Body of pancreas (tissue), 4 donors: ENCODE measurements around the gene CDKL5. TPM values are rescaled to one million over a fixed set of nuclear protein-coding genes. Genes with fewer than 3 reads are reported as not detected.

ENCODE experiments used
- ATAC-seq: fragments of 150-250 bp; one replicate; pipeline ENCODE4 v1.9.1; 2016
- DNase-seq, 4 donors: peaks; one replicate each; pipeline ENCODE4 v3.0.0-alpha.2; 2019
- H3K27ac ChIP-seq, 4 donors: fragments of 200-600 bp; sonication (generic); 1 replicate in 3 of 4; 2 replicates in 1 of 4; pipeline versions ENCODE4 v1.5.1 to v1.6.1; 2016 to 2019; ENCODE audit warnings: mild to moderate bottlenecking in 1 of 4, mixed read lengths in 1 of 4, moderate library complexity in 1 of 4
- H3K27me3 ChIP-seq, 2 donors: fragments of 200-600 bp; sonication (generic); one replicate each; pipeline ENCODE4 v1.6.0; 2016; ENCODE audit warnings: mild to moderate bottlenecking in 1 of 2
- H3K36me3 ChIP-seq, 2 donors: fragments of 200-600 bp; sonication (generic); replicated peaks in 1 of 2; 2 replicates each; pipeline ENCODE4 v1.5.1; 2016; ENCODE audit warnings: low read depth in 2 of 2; ENCODE audit not compliant: insufficient read depth in 1 of 2
- H3K4me1 ChIP-seq: fragments of 200-600 bp; sonication (generic); one replicate; pipeline ENCODE4 v1.6.0; 2016
- H3K4me3 ChIP-seq, 2 donors: fragments of 200-600 bp; sonication (generic); 1 replicate in 1 of 2; 2 replicates in 1 of 2; pipeline ENCODE4 v1.5.1; 2016 to 2019
- H3K9me3 ChIP-seq, 3 donors: fragments of 200-600 bp; sonication (generic); 1 replicate in 2 of 3; 2 replicates in 1 of 3; pipeline ENCODE4 v1.5.1; 2016
- CTCF ChIP-seq, 7 experiments: fragments of 450-650 bp in 4 of 7; fragments of 200-600 bp in 3 of 7; sonication (generic) in 3 of 7; IDR thresholded peaks; one replicate each; pipeline ENCODE4 v1.5.1; 2016 to 2019; ENCODE audit warnings: antibody characterized with exemption in 7 of 7
- POLR2A ChIP-seq, 3 donors: fragments of 450-650 bp; IDR thresholded peaks; one replicate each; pipeline ENCODE4 v1.6.1; 2016; ENCODE audit warnings: antibody characterized with exemption in 3 of 3, mild to moderate bottlenecking in 2 of 3
- WGBS, 2 donors: methylation state at CpG; one replicate each; pipeline ENCODE4 v1.1.5; 2017; 5-methylcytosine and 5-hydroxymethylcytosine counted together
- intact Hi-C: fragments of 100-400 bp; cut with DNase I; formaldehyde crosslinking; loops from one replicate; pipeline ENCODE4 v1.15.1; 2023
- total RNA-seq, 2 donors: library from RNA; depleted of rRNA; stranded (reverse); fragments of >200 nt; gene quantifications; one replicate each; pipeline ENCODE4 v1.1.0, GENCODE V29; 2016

CDKL5 gene
- total RNA-seq, 2 donors from 2014 or later, result 3.6 to 5.7 TPM

- Histone ChIP-seq H3K9me3 (no peaks in the 10 kb centered on the region), H3K27ac (no peak overlapping the region), H3K36me3 (no peaks in the 10 kb centered on the region), H3K27me3 (no peaks in the 10 kb centered on the region), H3K4me3 (no peak overlapping the region), H3K4me1 (no peaks in the 10 kb centered on the region)
- intact Hi-C loops, result no loop called here
- ATAC-seq (no peak), DNase-seq (no peak)
- 62 to 70% methylated on average over 2 of the region's 2 CpGs for WGBS, 2 donors
- TF ChIP-seq POLR2A (IDR thresholded peaks at IDR 0.05) (no peak), CTCF (IDR thresholded peaks at IDR 0.05) (no peak)
Observed at GRCh38 chrX:18434896-18435295, 9.5 kb downstream of the CDKL5 start.

GRCh38 chrX:18436017-18436416 lies 10.6 kb downstream of the CDKL5 start:
- ATAC-seq, result no peak
- TF ChIP-seq CTCF (IDR thresholded peaks at IDR 0.05) (no peak), POLR2A (IDR thresholded peaks at IDR 0.05) (no peak)
- Histone ChIP-seq H3K9me3 (no peaks in the 10 kb centered on the region), H3K27me3 (no peaks in the 10 kb centered on the region), H3K27ac (no peak overlapping the region), H3K4me3 (no peak overlapping the region), H3K4me1 (no peaks in the 10 kb centered on the region), H3K36me3 (no peaks in the 10 kb centered on the region)
- DNase-seq, result no peak
- 81% methylated on average over 1 of the region's 1 CpG; no CpG with 5 or more reads in 1 of the 2 donors for WGBS, 2 donors
- intact Hi-C loops, result no loop called here

GRCh38 chrX:18440835-18441234 lies 15.4 kb downstream of the CDKL5 start:
- ATAC-seq, result no peak
- no peaks in the 10 kb centered on the region for H3K36me3 ChIP-seq
- intact Hi-C loops, result no loop called here
- no peak overlapping the region for H3K4me3 ChIP-seq
- no peaks in the 10 kb centered on the region for H3K27me3 ChIP-seq
- no peak for TF ChIP-seq POLR2A (IDR thresholded peaks at IDR 0.05)
- TF ChIP-seq CTCF (IDR thresholded peaks at IDR 0.05), result no peak
- whole genome bisulfite sequencing, 2 donors, result 90 to 97% methylated on average over 3 to 4 of the region's 4 CpGs
- H3K9me3 ChIP-seq, result no peaks in the 10 kb centered on the region
- DNase-seq, result no peak
- H3K4me1 ChIP-seq, result no peaks in the 10 kb centered on the region
- no peak overlapping the region for H3K27ac ChIP-seq

GRCh38 chrX:18441780-18442367 lies 16.5 kb downstream of the CDKL5 start:
- Histone ChIP-seq H3K27me3 (no peaks in the 10 kb centered on the region), H3K36me3 (no peaks in the 10 kb centered on the region), H3K4me3 (no peak overlapping the region), H3K9me3 (no peaks in the 10 kb centered on the region), H3K4me1 (no peaks in the 10 kb centered on the region), H3K27ac (no peak overlapping the region)
- no peak for DNase-seq
- ATAC-seq, result no peak
- TF ChIP-seq CTCF (IDR thresholded peaks at IDR 0.05) (no peak), POLR2A (IDR thresholded peaks at IDR 0.05) (no peak)
- intact Hi-C loops, result no loop called here
- 94 to 100% methylated on average over 2 to 3 of the region's 3 CpGs for WGBS, 2 donors

GRCh38 chrX:18448416-18448815 lies 23.0 kb downstream of the CDKL5 start:
- WGBS, 2 donors, result 96 to 97% methylated on average over 3 of the region's 3 CpGs
- H3K27ac ChIP-seq, result no peak overlapping the region
- no peaks in the 10 kb centered on the region for H3K36me3 ChIP-seq
- H3K4me1 ChIP-seq, result no peaks in the 10 kb centered on the region
- intact Hi-C loops, result no loop called here
- H3K9me3 ChIP-seq, result no peaks in the 10 kb centered on the region
- H3K4me3 ChIP-seq, result no peak overlapping the region
- TF ChIP-seq POLR2A (IDR thresholded peaks at IDR 0.05), result no peak
- TF ChIP-seq CTCF (IDR thresholded peaks at IDR 0.05), result no peak
- DNase-seq, result no peak
- no peaks in the 10 kb centered on the region for H3K27me3 ChIP-seq
- no peak for ATAC-seq
